B cell (primary cell): Measurements from ENCODE around the gene EIF2D. TPM values are rescaled to one million over a fixed set of nuclear protein-coding genes. Genes with fewer than 3 reads are reported as not detected.

ENCODE experiments used
- ATAC-seq: fragments of 200-7000 bp; cut with Tn5 transposase; one replicate; pipeline ENCODE4 v1.10.0; 2021; ENCODE audit warnings: low read depth, mild to moderate bottlenecking, moderate number of reproducible peaks, moderate library complexity
- CTCF ChIA-PET: fragments of 350-600 bp; sonication (Branson Sonifier 250); formaldehyde crosslinking; loops from one replicate; lab custom pipeline; 2021; ENCODE audit warnings: antibody characterized with exemption, inconsistent platforms; lab: Charles Lee
- POLR2A ChIA-PET: fragments of 350-600 bp; sonication (Branson Sonifier 250); formaldehyde crosslinking; loops from one replicate; lab custom pipeline; 2021; ENCODE audit warnings: antibody characterized with exemption; lab: Charles Lee
- DNase-seq: peaks from one replicate; pipeline ENCODE4 v3.0.0; 2013
- H2AFZ ChIP-seq: 2 replicates; pipeline ENCODE4 v1.6.1; 2012; ENCODE audit warnings: mild to moderate bottlenecking, low read depth, low read length; ENCODE audit not compliant: insufficient read depth, poor library complexity, severe bottlenecking
- H3K27ac ChIP-seq, 2 donors: 1 replicate in 1 of 2; 2 replicates in 1 of 2; pipeline ENCODE4 v1.5.1; 2012 to 2013; ENCODE audit warnings: low read length in 2 of 2, mild to moderate bottlenecking in 2 of 2, moderate library complexity in 1 of 2
- H3K27me3 ChIP-seq, 4 experiments: fragments of 200-600 bp in 1 of 4; sonication (generic) in 1 of 4; replicated peaks in 1 of 4; 1 replicate in 2 of 4; 2 replicates in 2 of 4; pipeline versions ENCODE4 v1.6.1 to v1.7.0; 2013 to 2016; ENCODE audit warnings: low read length in 3 of 4, mild to moderate bottlenecking in 2 of 4, mixed read lengths in 1 of 4, moderate library complexity in 1 of 4; ENCODE audit not compliant: insufficient read depth in 4 of 4, control insufficient read depth in 3 of 4; ENCODE audit errors: control extremely low read depth in 1 of 4
- H3K36me3 ChIP-seq, 2 experiments: replicated peaks in 1 of 2; 1 replicate in 1 of 2; 2 replicates in 1 of 2; pipeline versions ENCODE4 v1.6.1 to v1.7.1; 2013; ENCODE audit warnings: low read length in 1 of 2; ENCODE audit not compliant: insufficient read depth in 2 of 2, control insufficient read depth in 1 of 2; ENCODE audit errors: control extremely low read depth in 1 of 2, extremely low read depth in 1 of 2
- H3K4me1 ChIP-seq, 2 donors: fragments of 200-600 bp in 1 of 2; sonication (generic) in 1 of 2; 1 replicate in 1 of 2; 2 replicates in 1 of 2; pipeline versions ENCODE4 v1.5.1 to v1.6.1; 2013 to 2017; ENCODE audit warnings: low read length in 2 of 2; ENCODE audit not compliant: control insufficient read depth in 2 of 2, insufficient read depth in 2 of 2
- H3K4me2 ChIP-seq: replicated peaks from 2 replicates; pipeline ENCODE3; 2012; ENCODE audit warnings: mild to moderate bottlenecking, low read depth, low read length; ENCODE audit not compliant: poor library complexity, severe bottlenecking
- H3K4me3 ChIP-seq, 5 experiments: fragments of 200-600 bp in 1 of 5; sonication (generic) in 1 of 5; 1 replicate in 3 of 5; 2 replicates in 2 of 5; pipeline versions ENCODE4 v1.5.1 to v1.7.0; 2011 to 2016; ENCODE audit warnings: low read length in 4 of 5, mild to moderate bottlenecking in 4 of 5, low read depth in 2 of 5, control low read depth in 1 of 5, moderate library complexity in 1 of 5; ENCODE audit not compliant: insufficient read depth in 1 of 5; ENCODE audit errors: control extremely low read depth in 1 of 5, extremely low read depth in 1 of 5
- H3K79me2 ChIP-seq: fragments of 200-600 bp; sonication (generic); one replicate; pipeline ENCODE4 v1.6.0; 2016; ENCODE audit warnings: low read length; ENCODE audit not compliant: control insufficient read depth, insufficient read depth
- H3K9ac ChIP-seq: fragments of 200-600 bp; sonication (generic); 2 replicates; pipeline ENCODE4 v1.6.1; 2017; ENCODE audit warnings: mild to moderate bottlenecking, low read length, moderate library complexity
- H3K9me3 ChIP-seq, 3 donors: one replicate each; pipeline versions ENCODE4 v1.6.1 to v1.7.1; 2013; ENCODE audit warnings: low read length in 2 of 3; ENCODE audit not compliant: control insufficient read depth in 2 of 3, insufficient read depth in 1 of 3; ENCODE audit errors: control extremely low read depth in 1 of 3
- H4K20me1 ChIP-seq: 2 replicates; pipeline ENCODE4 v1.6.0; 2012; ENCODE audit warnings: mild to moderate bottlenecking, low read length; ENCODE audit not compliant: insufficient read depth, control insufficient read depth, poor library complexity, severe bottlenecking
- H3K27ac Mint-ChIP-seq: one replicate; pipeline ENCODE4 v1.8.0; 2021; ENCODE audit warnings: mixed read lengths
- H3K27me3 Mint-ChIP-seq: one replicate; pipeline ENCODE4 v1.8.0; 2021; ENCODE audit warnings: mixed read lengths
- H3K4me1 Mint-ChIP-seq: one replicate; pipeline ENCODE4 v1.8.0; 2021; ENCODE audit warnings: mixed read lengths
- H3K4me3 Mint-ChIP-seq: one replicate; pipeline ENCODE4 v1.8.0; 2021; ENCODE audit warnings: mixed read lengths
- H3K9me3 Mint-ChIP-seq: one replicate; pipeline ENCODE4 v1.8.0; 2022; ENCODE audit warnings: mixed read lengths; ENCODE audit not compliant: insufficient read depth
- EZH2 ChIP-seq: IDR thresholded peaks from 2 replicates; pipeline ENCODE4 v1.6.1; 2012; ENCODE audit warnings: borderline replicate concordance, low read depth, mild to moderate bottlenecking, moderate library complexity, low read length; ENCODE audit not compliant: insufficient read depth, poor library complexity, severe bottlenecking
- WGBS: methylation state at CpG from one replicate; pipeline ENCODE4 v1.1.5; 2013; ENCODE audit warnings: missing lambda C conversion rate; ENCODE audit not compliant: insufficient coverage; 5-methylcytosine and 5-hydroxymethylcytosine counted together
- intact Hi-C: fragments of 100-400 bp; cut with micrococcal nuclease; formaldehyde crosslinking; loops from one replicate; pipeline ENCODE4 v1.10.0; 2022
- polyA plus RNA-seq: library from polyadenylated mRNA; depleted of rRNA; stranded (reverse); fragments of >200 nt; gene quantifications from 2 replicates; pipeline ENCODE4 v1.2.3, GENCODE V29; 2012
- total RNA-seq, 2 donors: library from RNA; stranded (reverse); fragments of 120-200 nt in 1 of 2; gene quantifications; 1 replicate in 1 of 2; 2 replicates in 1 of 2; pipeline versions ENCODE4 v1.2.3 to v1.2.4, GENCODE V29; 2013 to 2022
- TF ChIP-seq, protein P1 (sequence below): fragments of 200-600 bp; IDR thresholded peaks from one replicate; pipeline ENCODE4 v1.8.0; 2022; ENCODE audit warnings: antibody characterized with exemption, mild to moderate bottlenecking

EIF2D gene
- total and polyA plus RNA-seq, 2 donors (not counting 1 experiment from before 2014, with no cell fraction given): 62.2 to 64.9 TPM

DNA sequence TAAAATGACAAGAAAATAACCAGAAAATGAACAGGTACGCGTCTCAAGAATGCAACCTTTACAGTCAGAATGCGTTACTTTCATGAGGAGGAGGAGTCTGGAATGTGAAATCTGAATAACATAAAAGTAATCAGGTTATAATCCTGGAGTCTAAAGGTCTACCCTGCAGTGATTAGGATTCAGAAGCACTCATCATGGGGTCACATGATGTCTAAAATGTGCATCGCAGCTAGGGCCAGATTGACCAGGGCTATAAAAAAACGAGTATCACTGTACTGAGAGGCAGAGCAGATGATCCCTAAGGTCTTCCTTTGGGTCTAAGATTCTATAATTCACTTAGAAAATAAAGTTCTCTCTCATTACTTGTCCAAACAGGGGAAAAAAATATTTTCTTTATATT, 7.4 kb downstream of the EIF2D start:
- Mint-ChIP-seq H3K9me3 (no peaks in the 10 kb centered on the region), H3K4me3 (no peak overlapping the region), H3K27me3 (no peaks in the 10 kb centered on the region), H3K27ac (no peak overlapping the region), H3K4me1 (peaks cover 5% of the 10 kb centered on the region)
- TF ChIP-seq, protein P1, sequence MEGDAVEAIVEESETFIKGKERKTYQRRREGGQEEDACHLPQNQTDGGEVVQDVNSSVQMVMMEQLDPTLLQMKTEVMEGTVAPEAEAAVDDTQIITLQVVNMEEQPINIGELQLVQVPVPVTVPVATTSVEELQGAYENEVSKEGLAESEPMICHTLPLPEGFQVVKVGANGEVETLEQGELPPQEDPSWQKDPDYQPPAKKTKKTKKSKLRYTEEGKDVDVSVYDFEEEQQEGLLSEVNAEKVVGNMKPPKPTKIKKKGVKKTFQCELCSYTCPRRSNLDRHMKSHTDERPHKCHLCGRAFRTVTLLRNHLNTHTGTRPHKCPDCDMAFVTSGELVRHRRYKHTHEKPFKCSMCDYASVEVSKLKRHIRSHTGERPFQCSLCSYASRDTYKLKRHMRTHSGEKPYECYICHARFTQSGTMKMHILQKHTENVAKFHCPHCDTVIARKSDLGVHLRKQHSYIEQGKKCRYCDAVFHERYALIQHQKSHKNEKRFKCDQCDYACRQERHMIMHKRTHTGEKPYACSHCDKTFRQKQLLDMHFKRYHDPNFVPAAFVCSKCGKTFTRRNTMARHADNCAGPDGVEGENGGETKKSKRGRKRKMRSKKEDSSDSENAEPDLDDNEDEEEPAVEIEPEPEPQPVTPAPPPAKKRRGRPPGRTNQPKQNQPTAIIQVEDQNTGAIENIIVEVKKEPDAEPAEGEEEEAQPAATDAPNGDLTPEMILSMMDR: no peak
- TF ChIP-seq EZH2: no peak
- CTCF ChIA-PET: interaction anchor here (0.9 to 1.4 kb wide), 3 partner anchors 13 to 114 kb away, joined by 3 to 4 read pairs (median 3); no protein-coding TSS in a partner anchor
- Histone ChIP-seq H3K4me3 (no peak overlapping the region), H3K9ac (no peak overlapping the region), H3K9me3 (no peaks in the 10 kb centered on the region), H3K27me3 (no peaks in the 10 kb centered on the region), H4K20me1 (no peaks in the 10 kb centered on the region), H3K27ac (no peak overlapping the region), H2AFZ (no peak overlapping the region), H3K36me3 (peaks cover 5 to 82% of the 10 kb centered on the region in 2 experiments), H3K4me1 (no peaks in the 10 kb centered on the region), H3K79me2 (peaks cover 3% of the 10 kb centered on the region), H3K4me2 (no peak overlapping the region)
- DNase-seq (no peak), ATAC-seq (no peak)
- intact Hi-C loops: no loop called here
- POLR2A ChIA-PET: no interaction called here
- WGBS: 100% methylated on average over 1 of the region's 5 CpGs

DNA sequence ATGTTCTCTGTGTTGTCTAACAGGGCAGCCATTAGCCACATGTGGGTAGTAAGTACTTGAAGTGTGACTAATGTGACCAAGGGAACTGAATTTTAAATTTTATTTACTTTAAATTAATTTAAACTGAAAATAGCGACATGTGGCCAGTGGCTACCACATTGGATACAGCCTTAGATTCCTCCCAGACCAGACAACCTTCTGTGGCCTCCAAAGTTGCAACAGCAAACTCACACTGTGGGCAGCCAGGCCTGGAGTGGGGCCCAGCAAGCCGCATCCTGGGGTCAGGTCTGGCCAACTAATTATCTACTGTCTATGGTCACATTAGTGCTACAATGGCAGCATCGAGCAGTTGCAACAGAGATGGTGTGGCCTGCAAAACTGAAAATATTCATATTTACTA, 11.7 kb downstream of the EIF2D start:
- no peaks in the 10 kb centered on the region for H3K9me3 Mint-ChIP-seq
- no peak overlapping the region for H3K27ac Mint-ChIP-seq
- no peak overlapping the region for H3K4me3 Mint-ChIP-seq
- H2AFZ ChIP-seq: no peak overlapping the region
- no peak overlapping the region for H3K4me3 ChIP-seq
- no peaks in the 10 kb centered on the region for H3K9me3 ChIP-seq
- no peak for DNase-seq
- no peaks in the 10 kb centered on the region for H3K4me1 Mint-ChIP-seq
- ChIA-PET CTCF (interaction anchor here (0.8 to 1.2 kb wide), 2 partner anchors 12 to 56 kb away, joined by 3 to 5 read pairs; no protein-coding TSS in a partner anchor), POLR2A (no interaction called here)
- TF ChIP-seq, protein P1: no peak
- no peak for TF ChIP-seq EZH2
- no peak overlapping the region for H3K9ac ChIP-seq
- intact Hi-C loops: no loop called here
- H3K27me3 Mint-ChIP-seq: no peaks in the 10 kb centered on the region
- no peak overlapping the region for H3K4me2 ChIP-seq
- no peak overlapping the region for H3K27ac ChIP-seq
- no peaks in the 10 kb centered on the region for H3K27me3 ChIP-seq
- H3K36me3 ChIP-seq: peaks cover 2 to 83% of the 10 kb centered on the region in 2 experiments
- ATAC-seq: no peak
- WGBS: 100% methylated on average over 1 of the region's 3 CpGs
- H4K20me1 ChIP-seq: no peaks in the 10 kb centered on the region
- H3K4me1 ChIP-seq: no peaks in the 10 kb centered on the region
- H3K79me2 ChIP-seq: peaks cover 3% of the 10 kb centered on the region
